Fibroblast of peridontal ligament (primary cell): ENCODE measurements around the gene CCDC85C.

Experiments
- DNase-seq: peaks from one replicate; pipeline ENCODE4 v3.0.0-alpha.2; 2010; ENCODE audit errors: extremely low read depth

CCDC85C gene

GRCh38 chr14:99630202-99630601, 26.2 kb upstream of the CCDC85C start:
- no peak for DNase-seq

- peak; percentile 51 for DNase-seq
Observed at GRCh38 chr14:99628887-99629618, 25.0 kb upstream of the CCDC85C start.

GRCh38 chr14:99627510-99628381, 23.7 kb upstream of the CCDC85C start:
- no peak for DNase-seq

- no peak for DNase-seq
Observed at GRCh38 chr14:99627100-99627499, 23.1 kb upstream of the CCDC85C start.

- DNase-seq, result no peak
Observed at GRCh38 chr14:99626041-99626648, 22.1 kb upstream of the CCDC85C start.

GRCh38 chr14:99625476-99625875, 21.5 kb upstream of the CCDC85C start:
- DNase-seq, result no peak

- no peak for DNase-seq
Observed at GRCh38 chr14:99624971-99625370, 21.0 kb upstream of the CCDC85C start.

- DNase-seq, result no peak
Observed at GRCh38 chr14:99624024-99624423, 20.0 kb upstream of the CCDC85C start.

GRCh38 chr14:99621948-99622347, 17.9 kb upstream of the CCDC85C start:
- DNase-seq, result no peak

GRCh38 chr14:99619835-99620834, 16.1 kb upstream of the CCDC85C start:
- no peak for DNase-seq

- no peak for DNase-seq
Observed at GRCh38 chr14:99616832-99617800, 13.1 kb upstream of the CCDC85C start.

GRCh38 chr14:99615497-99616157, 11.6 kb upstream of the CCDC85C start:
- no peak for DNase-seq

- peak; percentile 49 for DNase-seq
Observed at GRCh38 chr14:99612738-99613330, 8.8 kb upstream of the CCDC85C start.

GRCh38 chr14:99612071-99612737, 8.2 kb upstream of the CCDC85C start:
- DNase-seq, result no peak

- DNase-seq, result no peak
Observed at GRCh38 chr14:99611646-99612045, 7.6 kb upstream of the CCDC85C start.

GRCh38 chr14:99609245-99610170, 5.5 kb upstream of the CCDC85C start:
- no peak for DNase-seq

GRCh38 chr14:99608591-99608990, 4.6 kb upstream of the CCDC85C start:
- no peak for DNase-seq

GRCh38 chr14:99606359-99606758, 2.4 kb upstream of the CCDC85C start:
- DNase-seq, result no peak
